ENCODE data around the gene GRIA1.

DNA sequence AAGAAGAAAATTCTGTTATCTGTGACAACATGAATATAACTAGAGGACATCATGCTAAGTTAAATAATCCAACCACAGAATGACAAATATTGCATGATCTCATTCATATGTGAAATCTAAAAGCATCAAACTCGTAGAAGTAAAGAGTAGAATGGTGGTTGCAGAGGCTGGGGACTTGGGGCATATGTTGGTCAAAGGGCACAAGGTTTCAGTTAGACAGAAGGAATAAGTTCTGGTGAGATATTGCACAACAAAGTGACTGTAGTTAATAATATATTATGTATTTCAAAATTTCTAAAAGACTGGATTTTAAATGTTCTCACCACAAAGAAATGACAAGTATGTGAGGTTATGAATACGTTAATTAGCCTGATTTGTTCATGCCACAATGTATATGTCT is 24.8 kb downstream of the GRIA1 start:
- TF ChIP-seq, protein P1, sequence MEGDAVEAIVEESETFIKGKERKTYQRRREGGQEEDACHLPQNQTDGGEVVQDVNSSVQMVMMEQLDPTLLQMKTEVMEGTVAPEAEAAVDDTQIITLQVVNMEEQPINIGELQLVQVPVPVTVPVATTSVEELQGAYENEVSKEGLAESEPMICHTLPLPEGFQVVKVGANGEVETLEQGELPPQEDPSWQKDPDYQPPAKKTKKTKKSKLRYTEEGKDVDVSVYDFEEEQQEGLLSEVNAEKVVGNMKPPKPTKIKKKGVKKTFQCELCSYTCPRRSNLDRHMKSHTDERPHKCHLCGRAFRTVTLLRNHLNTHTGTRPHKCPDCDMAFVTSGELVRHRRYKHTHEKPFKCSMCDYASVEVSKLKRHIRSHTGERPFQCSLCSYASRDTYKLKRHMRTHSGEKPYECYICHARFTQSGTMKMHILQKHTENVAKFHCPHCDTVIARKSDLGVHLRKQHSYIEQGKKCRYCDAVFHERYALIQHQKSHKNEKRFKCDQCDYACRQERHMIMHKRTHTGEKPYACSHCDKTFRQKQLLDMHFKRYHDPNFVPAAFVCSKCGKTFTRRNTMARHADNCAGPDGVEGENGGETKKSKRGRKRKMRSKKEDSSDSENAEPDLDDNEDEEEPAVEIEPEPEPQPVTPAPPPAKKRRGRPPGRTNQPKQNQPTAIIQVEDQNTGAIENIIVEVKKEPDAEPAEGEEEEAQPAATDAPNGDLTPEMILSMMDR (IDR thresholded peaks at IDR 0.05): no peak
- TF ChIP-seq, protein P2, sequence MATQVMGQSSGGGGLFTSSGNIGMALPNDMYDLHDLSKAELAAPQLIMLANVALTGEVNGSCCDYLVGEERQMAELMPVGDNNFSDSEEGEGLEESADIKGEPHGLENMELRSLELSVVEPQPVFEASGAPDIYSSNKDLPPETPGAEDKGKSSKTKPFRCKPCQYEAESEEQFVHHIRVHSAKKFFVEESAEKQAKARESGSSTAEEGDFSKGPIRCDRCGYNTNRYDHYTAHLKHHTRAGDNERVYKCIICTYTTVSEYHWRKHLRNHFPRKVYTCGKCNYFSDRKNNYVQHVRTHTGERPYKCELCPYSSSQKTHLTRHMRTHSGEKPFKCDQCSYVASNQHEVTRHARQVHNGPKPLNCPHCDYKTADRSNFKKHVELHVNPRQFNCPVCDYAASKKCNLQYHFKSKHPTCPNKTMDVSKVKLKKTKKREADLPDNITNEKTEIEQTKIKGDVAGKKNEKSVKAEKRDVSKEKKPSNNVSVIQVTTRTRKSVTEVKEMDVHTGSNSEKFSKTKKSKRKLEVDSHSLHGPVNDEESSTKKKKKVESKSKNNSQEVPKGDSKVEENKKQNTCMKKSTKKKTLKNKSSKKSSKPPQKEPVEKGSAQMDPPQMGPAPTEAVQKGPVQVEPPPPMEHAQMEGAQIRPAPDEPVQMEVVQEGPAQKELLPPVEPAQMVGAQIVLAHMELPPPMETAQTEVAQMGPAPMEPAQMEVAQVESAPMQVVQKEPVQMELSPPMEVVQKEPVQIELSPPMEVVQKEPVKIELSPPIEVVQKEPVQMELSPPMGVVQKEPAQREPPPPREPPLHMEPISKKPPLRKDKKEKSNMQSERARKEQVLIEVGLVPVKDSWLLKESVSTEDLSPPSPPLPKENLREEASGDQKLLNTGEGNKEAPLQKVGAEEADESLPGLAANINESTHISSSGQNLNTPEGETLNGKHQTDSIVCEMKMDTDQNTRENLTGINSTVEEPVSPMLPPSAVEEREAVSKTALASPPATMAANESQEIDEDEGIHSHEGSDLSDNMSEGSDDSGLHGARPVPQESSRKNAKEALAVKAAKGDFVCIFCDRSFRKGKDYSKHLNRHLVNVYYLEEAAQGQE (IDR thresholded peaks at IDR 0.05; ENCODE audit: insufficient read depth in 1 of 2, low read depth in 2 of 2, low read length in 1 of 2): no peak
- no peak for TF ChIP-seq POLR2AphosphoS5 (IDR thresholded peaks at IDR 0.05; ENCODE audit: low read depth, low read length)
